ENCODE results near the gene ALOX15B. TPM values are rescaled to one million over a fixed set of nuclear protein-coding genes. Genes with fewer than 3 reads are reported as not detected.
A peak's percentile ranks its signal among the peaks of the same experiment; 100 is the strongest.

The ALOX15B gene
- total and polyA plus RNA-seq, 9 of the 15 experiments (the other 6 are each of a cell fraction or from before 2014, with no cell fraction given), result 0.04 TPM; not detected in 8

- Histone ChIP-seq H4K20me1 (replicated peaks; ENCODE audit: control insufficient read depth, insufficient read depth, low read length) (no peaks in the 10 kb centered on the region), H3K27ac (ENCODE audit: extremely low read depth, low read depth, low read length) (no peak within 1 kb of the TSS), H3K27me3 (ENCODE audit: control insufficient read depth in 2 of 2, insufficient read depth in 2 of 2, low read length in 2 of 2) (peaks cover 3 to 23% of the 10 kb centered on the region in 2 experiments; a peak in 2 of 5 replicates), H3K4me3 (no peak within 1 kb of the TSS), H3K9ac (ENCODE audit: insufficient read depth in 1 of 2, low read depth in 2 of 2, low read length in 2 of 2) (no peak within 1 kb of the TSS; a peak in 1 of 4 replicates), H2AFZ (ENCODE audit: low read depth, low read length) (no peak within 1 kb of the TSS), H3K79me2 (ENCODE audit: control insufficient read depth, insufficient read depth, low read length) (no peaks in the 10 kb centered on the region), H3K9me3 (replicated peaks; ENCODE audit: control insufficient read depth, insufficient read depth, low read depth, low read length) (no peaks in the 10 kb centered on the region), H3K9me1 (ENCODE audit: control insufficient read depth, insufficient read depth, low read length) (no peaks in the 10 kb centered on the region), H3K4me2 (ENCODE audit: insufficient read depth, low read length) (no peak within 1 kb of the TSS), H3K4me1 (replicated peaks in 1 of 2; ENCODE audit: control insufficient read depth in 2 of 2, insufficient read depth in 2 of 2, low read length in 2 of 2) (peaks cover 6% of the 10 kb centered on the region in 2 experiments; a peak in 4 of 5 replicates), H3K36me3 (ENCODE audit: control insufficient read depth, insufficient read depth, low read length) (no peaks in the 10 kb centered on the region)
- TF ChIP-seq NR2C2 (CRISPR knock-in tag; IDR thresholded peaks at IDR 0.05) (no peak), NR2C2 (tag; IDR thresholded peaks at IDR 0.05) (no peak), ELF4 (CRISPR knock-in tag; IDR thresholded peaks at IDR 0.05) (no peak), RFX7 (CRISPR knock-in tag; IDR thresholded peaks at IDR 0.05) (no peak), TAF7 (tag; IDR thresholded peaks at IDR 0.05) (no peak), HDAC6 (IDR thresholded peaks at IDR 0.05; ENCODE audit: low read depth, low read length) (no peak)
- DNase-seq (ENCODE audit: extremely low read depth in 1 of 4, low spot score in 3 of 4), result peak in 2 of 4 experiments; percentile 47
- CTCF ChIA-PET (ENCODE audit: low intra/inter-chr PET ratio), result no interaction called here
- POLR2A ChIA-PET, result interaction anchor here (0.7 to 1.2 kb wide), 2 partner anchors 10 to 39 kb away, joined by 4 to 7 read pairs; no protein-coding TSS in a partner anchor
- in situ Hi-C loops (cut with MboI), result no loop called here
- no TSS peak for BruUV-seq (replicated peaks)
- intact Hi-C loops (cut with micrococcal nuclease), result no loop called here
- no peak for ATAC-seq
- 15% methylated on average over 17 of the region's 20 CpGs for WGBS (ENCODE audit: insufficient coverage, low coverage, missing lambda C conversion rate)
- no peak for FAIRE-seq
Observed at GRCh38 chr17:8087075-8087951, 48.5 kb downstream of the ALOX15B start, which contains the start of gene ALOX12B. TSS of gene ALOX12B (minus strand) at chr17:8087716. CDS start at chr17:8087442, 274 bp downstream.
